DMS153 (cell line): ENCODE measurements around the gene EPGN.
"Not testable (repeated sequence)": the region's sequence is repeated elsewhere in the genome, so short reads cannot be mapped to it uniquely, and the experiment has no call there.

ENCODE experiments used
- DNase-seq: peaks from one replicate; lab custom pipeline; 2025; lab: John Stamatoyannopoulos, UW

Gene EPGN

GRCh38 chr4:74340421-74340820 lies 32.2 kb downstream of the EPGN start:
- DNase-seq: not testable (repeated sequence)

- DNase-seq: no peak
Observed at GRCh38 chr4:74344031-74344430, 35.8 kb downstream of the EPGN start.

DNA sequence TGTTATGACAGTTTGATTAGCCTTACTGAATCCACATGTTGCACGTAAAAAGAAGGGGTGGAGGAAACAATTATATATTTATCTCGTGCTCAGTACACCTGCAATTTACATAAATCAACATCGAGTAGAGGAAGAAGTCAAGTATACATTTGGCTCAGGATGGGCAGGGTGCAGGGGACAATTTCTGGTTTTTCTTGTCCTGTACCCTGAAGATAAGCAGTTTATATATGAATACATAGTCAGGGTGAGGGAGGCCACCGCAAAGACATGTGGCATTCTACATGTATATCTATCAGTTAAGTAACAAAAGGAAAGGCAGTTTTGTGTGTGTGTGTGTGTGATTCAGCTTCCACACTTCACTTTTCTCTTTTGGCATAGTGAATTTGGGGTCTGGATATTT lies 45.6 kb downstream of the EPGN start:
- no peak for DNase-seq

- DNase-seq: no peak
Observed at GRCh38 chr4:74357965-74358364, 49.7 kb downstream of the EPGN start.

DNA sequence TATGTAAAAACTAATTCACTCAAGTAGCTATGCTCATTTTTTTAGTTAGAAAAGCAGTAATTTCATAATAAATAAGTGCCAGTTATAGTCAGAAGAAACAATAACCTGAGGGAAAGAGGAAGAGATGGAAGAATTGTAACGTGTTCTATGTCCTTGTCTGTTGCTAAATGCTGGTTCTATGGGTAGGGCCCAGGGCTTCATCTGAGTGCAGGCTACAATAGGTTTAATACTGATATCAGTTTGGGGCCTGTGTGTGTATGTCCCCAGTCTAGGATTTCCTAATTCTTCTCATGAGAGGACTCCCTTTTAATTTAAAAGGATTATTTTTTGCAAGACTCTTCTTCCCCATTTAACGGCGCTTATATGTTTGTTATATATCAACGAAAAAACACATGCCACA lies 53.4 kb downstream of the EPGN start:
- DNase-seq: no peak

GRCh38 chr4:74362347-74362746 lies 54.1 kb downstream of the EPGN start:
- DNase-seq: no peak

DNA sequence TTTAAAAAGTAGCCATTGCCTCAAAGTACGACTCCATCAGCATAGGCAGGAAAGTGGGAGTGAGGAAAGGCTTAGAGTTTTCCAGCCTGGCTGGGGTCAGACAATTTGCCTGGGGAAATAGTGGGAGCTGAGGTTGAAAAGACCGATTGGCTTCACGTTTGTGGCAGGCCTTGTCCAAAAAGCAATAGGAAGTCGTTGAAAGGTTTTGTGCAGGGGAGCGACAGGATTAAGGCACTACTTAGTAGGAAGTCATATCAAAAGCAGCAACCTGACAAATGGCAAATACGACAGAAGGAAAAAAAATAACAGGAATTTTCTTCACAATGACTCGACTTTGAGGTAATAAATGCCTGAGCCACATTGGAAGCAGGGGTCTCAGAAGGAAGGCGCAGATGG lies 56.0 kb downstream of the EPGN start:
- no peak for DNase-seq

- DNase-seq: no peak
Observed at GRCh38 chr4:74364652-74365491, 56.6 kb downstream of the EPGN start, which contains the start of gene EREG. EREG (plus strand) TSS chr4:74365145; CDS start chr4:74365309, 164 bp downstream.

DNA sequence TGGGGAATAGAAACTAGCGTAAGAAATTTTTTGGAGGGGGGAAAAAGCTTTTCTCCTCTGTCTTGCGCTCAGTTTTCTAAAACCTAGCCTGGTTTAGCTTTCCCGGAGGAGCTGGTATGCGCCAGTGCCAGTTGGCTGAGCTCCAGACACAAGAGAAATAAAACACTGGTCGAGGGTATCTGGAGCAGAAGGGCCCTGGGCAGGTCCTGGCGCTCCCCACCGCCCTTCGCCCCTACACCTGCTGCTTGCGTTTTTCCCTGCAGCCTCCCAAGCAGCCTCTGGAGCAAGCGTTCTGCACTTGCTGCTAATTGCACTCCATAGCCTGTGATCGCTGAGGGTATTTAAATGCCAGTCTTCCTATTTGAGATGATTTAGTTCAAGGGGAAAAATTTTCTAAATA lies 57.5 kb downstream of the EPGN start:
- peak; percentile 13 for DNase-seq
